Hepatocyte (in vitro differentiated cells): Measurements from ENCODE around the gene CEP95. TPM values are rescaled to one million over a fixed set of nuclear protein-coding genes. Genes with fewer than 3 reads are reported as not detected.
"Not testable (repeated sequence)": the region's sequence is repeated elsewhere in the genome, so short reads cannot be mapped to it uniquely, and the experiment has no call there.

Source experiments
- DNase-seq: peaks from one replicate; pipeline ENCODE4 v3.0.0-alpha.2; 2016; ENCODE audit warnings: low spot score
- H2AFZ ChIP-seq: fragments of 200-600 bp; sonication (generic); 2 replicates; pipeline ENCODE4 v1.6.0; 2016; ENCODE audit warnings: antibody characterized with exemption, mild to moderate bottlenecking
- H3K27ac ChIP-seq: fragments of 200-600 bp; sonication (generic); 2 replicates; pipeline ENCODE4 v1.5.1; 2016; ENCODE audit warnings: mild to moderate bottlenecking
- H3K27me3 ChIP-seq: fragments of 200-600 bp; sonication (generic); 2 replicates; pipeline ENCODE4 v1.6.1; 2016
- H3K36me3 ChIP-seq: fragments of 200-600 bp; sonication (generic); replicated peaks from 2 replicates; pipeline ENCODE4 v1.5.1; 2016; ENCODE audit warnings: low read depth; ENCODE audit not compliant: insufficient read depth
- H3K4me1 ChIP-seq: fragments of 200-600 bp; sonication (generic); 2 replicates; pipeline ENCODE4 v1.5.1; 2016; ENCODE audit warnings: mild to moderate bottlenecking, moderate library complexity; ENCODE audit not compliant: insufficient read depth
- H3K4me2 ChIP-seq: fragments of 200-600 bp; sonication (generic); 2 replicates; pipeline ENCODE4 v1.6.0; 2016
- H3K4me3 ChIP-seq: fragments of 200-600 bp; sonication (generic); 2 replicates; pipeline ENCODE4 v1.5.1; 2016; ENCODE audit warnings: mild to moderate bottlenecking
- H3K79me2 ChIP-seq: fragments of 200-600 bp; sonication (generic); 2 replicates; pipeline ENCODE4 v1.6.0; 2017; ENCODE audit warnings: mild to moderate bottlenecking
- H3K9me2 ChIP-seq: fragments of 200-600 bp; sonication (generic); replicated peaks from 2 replicates; pipeline ENCODE4 v1.6.0; 2017; ENCODE audit warnings: mild to moderate bottlenecking; ENCODE audit not compliant: insufficient read depth
- H3K9me3 ChIP-seq: fragments of 200-600 bp; sonication (generic); 2 replicates; pipeline ENCODE4 v1.5.1; 2016; ENCODE audit warnings: low read depth, mild to moderate bottlenecking
- H4K20me1 ChIP-seq: fragments of 200-600 bp; sonication (generic); 2 replicates; pipeline ENCODE4 v1.6.0; 2016; ENCODE audit warnings: mild to moderate bottlenecking; ENCODE audit not compliant: insufficient read depth, poor library complexity, severe bottlenecking
- EZH2 ChIP-seq: fragments of 200-600 bp; sonication (generic); IDR thresholded peaks from 2 replicates; pipeline ENCODE4 v1.6.1; 2016; ENCODE audit warnings: antibody characterized with exemption, mild to moderate bottlenecking, borderline replicate concordance
- EZH2phosphoT487 ChIP-seq: fragments of 200-600 bp; sonication (generic); IDR thresholded peaks from one replicate; pipeline ENCODE4 v1.6.1; 2018; ENCODE audit warnings: antibody characterized with exemption, mild to moderate bottlenecking, low read depth, moderate library complexity; ENCODE audit not compliant: unreplicated experiment, severe bottlenecking
- WGBS: methylation state at CpG from one replicate; pipeline ENCODE4 v1.1.6; 2016; ENCODE audit warnings: low lambda C conversion rate; ENCODE audit errors: missing lambda C conversion rate; 5-methylcytosine and 5-hydroxymethylcytosine counted together
- polyA plus RNA-seq: library from polyadenylated mRNA; unstranded; fragments of >200 nt; fragmentation: Nextera tagmentation; extraction: Ambion mirVana; gene quantifications from 2 replicates; pipeline ENCODE4 v1.2.1, GENCODE V29; 2016
- total RNA-seq: library from RNA; depleted of rRNA; stranded (reverse); fragments of >200 nt; gene quantifications from 2 replicates; pipeline ENCODE4 v1.2.3, GENCODE V29; 2014
- TF ChIP-seq, protein P1 (sequence below): fragments of 200-600 bp; sonication (generic); IDR thresholded peaks from 2 replicates; pipeline ENCODE4 v1.5.1; 2016; ENCODE audit warnings: antibody characterized with exemption, mild to moderate bottlenecking; ENCODE audit not compliant: poor library complexity

The CEP95 gene
- total and polyA plus RNA-seq, 2 experiments from 2014 or later = 25.8 to 42.8 TPM

- H3K27me3 ChIP-seq = no peaks in the 10 kb centered on the region
- TF ChIP-seq EZH2 = no peak
- TF ChIP-seq, protein P1, sequence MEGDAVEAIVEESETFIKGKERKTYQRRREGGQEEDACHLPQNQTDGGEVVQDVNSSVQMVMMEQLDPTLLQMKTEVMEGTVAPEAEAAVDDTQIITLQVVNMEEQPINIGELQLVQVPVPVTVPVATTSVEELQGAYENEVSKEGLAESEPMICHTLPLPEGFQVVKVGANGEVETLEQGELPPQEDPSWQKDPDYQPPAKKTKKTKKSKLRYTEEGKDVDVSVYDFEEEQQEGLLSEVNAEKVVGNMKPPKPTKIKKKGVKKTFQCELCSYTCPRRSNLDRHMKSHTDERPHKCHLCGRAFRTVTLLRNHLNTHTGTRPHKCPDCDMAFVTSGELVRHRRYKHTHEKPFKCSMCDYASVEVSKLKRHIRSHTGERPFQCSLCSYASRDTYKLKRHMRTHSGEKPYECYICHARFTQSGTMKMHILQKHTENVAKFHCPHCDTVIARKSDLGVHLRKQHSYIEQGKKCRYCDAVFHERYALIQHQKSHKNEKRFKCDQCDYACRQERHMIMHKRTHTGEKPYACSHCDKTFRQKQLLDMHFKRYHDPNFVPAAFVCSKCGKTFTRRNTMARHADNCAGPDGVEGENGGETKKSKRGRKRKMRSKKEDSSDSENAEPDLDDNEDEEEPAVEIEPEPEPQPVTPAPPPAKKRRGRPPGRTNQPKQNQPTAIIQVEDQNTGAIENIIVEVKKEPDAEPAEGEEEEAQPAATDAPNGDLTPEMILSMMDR = no peak
- no peak for TF ChIP-seq EZH2phosphoT487
These were observed 14.8 kb upstream of the CEP95 start for GRCh38 chr17:64491994-64492393.

GRCh38 chr17:64492481-64493109 lies 14.2 kb upstream of the CEP95 start:
- Histone ChIP-seq H3K36me3 (no peaks in the 10 kb centered on the region), H3K27ac (no peak overlapping the region), H2AFZ (no peak overlapping the region), H3K4me2 (no peak overlapping the region), H3K4me1 (peaks cover 10% of the 10 kb centered on the region), H3K79me2 (peaks cover 28% of the 10 kb centered on the region), H3K9me3 (no peaks in the 10 kb centered on the region), H3K4me3 (no peak overlapping the region), H3K27me3 (no peaks in the 10 kb centered on the region), H3K9me2 (no peaks in the 10 kb centered on the region), H4K20me1 (no peaks in the 10 kb centered on the region)
- TF ChIP-seq, protein P1 = peak; percentile 14
- no peak for TF ChIP-seq EZH2
- DNase-seq = no peak
- WGBS = 95% methylated on average over 6 of the region's 6 CpGs

More at GRCh38 chr17:64491994-64492393, 14.8 kb upstream of the CEP95 start:
- H4K20me1 ChIP-seq = no peaks in the 10 kb centered on the region
- no peak overlapping the region for H2AFZ ChIP-seq
- 91% methylated on average over 3 of the region's 3 CpGs for WGBS
- H3K4me1 ChIP-seq = peaks cover 6% of the 10 kb centered on the region
- H3K4me3 ChIP-seq = no peak overlapping the region
- no peak for DNase-seq
- H3K9me3 ChIP-seq = no peaks in the 10 kb centered on the region
- no peak overlapping the region for H3K27ac ChIP-seq
- H3K4me2 ChIP-seq = no peak overlapping the region
- H3K79me2 ChIP-seq = peaks cover 28% of the 10 kb centered on the region
- H3K9me2 ChIP-seq = no peaks in the 10 kb centered on the region
- no peaks in the 10 kb centered on the region for H3K36me3 ChIP-seq

- Histone ChIP-seq H2AFZ (no peak overlapping the region), H3K79me2 (peaks cover 31% of the 10 kb centered on the region), H3K4me2 (no peak overlapping the region), H3K4me3 (no peak overlapping the region), H4K20me1 (peaks cover 13% of the 10 kb centered on the region), H3K4me1 (peaks cover 22% of the 10 kb centered on the region), H3K27me3 (no peaks in the 10 kb centered on the region), H3K9me3 (no peaks in the 10 kb centered on the region), H3K9me2 (no peaks in the 10 kb centered on the region), H3K27ac (no peak overlapping the region), H3K36me3 (peaks cover 5% of the 10 kb centered on the region)
- no peak for DNase-seq
- WGBS = 97% methylated on average over 2 of the region's 2 CpGs
- TF ChIP-seq EZH2phosphoT487 = no peak
These were observed 12.7 kb upstream of the CEP95 start for GRCh38 chr17:64494121-64494520.

DNA sequence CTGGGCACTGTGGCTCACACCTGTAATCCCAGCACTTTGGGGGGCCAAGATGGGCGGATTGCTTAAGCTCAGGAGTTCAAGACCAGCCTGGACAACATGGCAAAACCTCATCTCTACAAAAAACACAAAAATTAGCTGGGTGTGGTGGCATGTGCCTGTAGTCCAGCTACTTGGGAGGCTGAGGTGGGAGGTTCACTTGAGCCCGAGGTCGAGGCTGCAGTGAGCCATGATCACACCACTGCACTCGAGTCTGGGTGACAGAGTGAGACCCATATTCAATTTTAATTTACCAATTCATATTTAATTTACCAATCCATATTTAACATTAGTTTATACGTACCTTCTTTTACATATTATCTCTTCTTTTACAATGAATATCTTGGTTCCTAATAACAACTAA lies 11.5 kb upstream of the CEP95 start:
- H3K4me1 ChIP-seq = peaks cover 22% of the 10 kb centered on the region
- H3K27me3 ChIP-seq, H3K9me3 ChIP-seq, H3K27ac ChIP-seq, DNase-seq, H3K4me3 ChIP-seq, H3K36me3 ChIP-seq, H2AFZ ChIP-seq, H3K9me2 ChIP-seq: not testable (repeated sequence)
- H4K20me1 ChIP-seq = peaks cover 23% of the 10 kb centered on the region
- H3K79me2 ChIP-seq = peaks cover 41% of the 10 kb centered on the region
- H3K4me2 ChIP-seq = peak overlapping the region; percentile 80
- 96% methylated on average over 5 of the region's 5 CpGs for WGBS
